Neural crest cell (in vitro differentiated cells): ENCODE results near the gene DAPK2. TPM values are rescaled to one million over a fixed set of nuclear protein-coding genes. Genes with fewer than 3 reads are reported as not detected.
A peak's percentile ranks its signal among the peaks of the same experiment; 100 is the strongest.
"Not testable (repeated sequence)": the region's sequence is repeated elsewhere in the genome, so short reads cannot be mapped to it uniquely, and the experiment has no call there.

Experiments used
- DNase-seq: peaks from one replicate; pipeline ENCODE4 v3.0.0; 2021; ENCODE audit warnings: low read depth, mixed read lengths, low spot score
- H3K27ac Mint-ChIP-seq: one replicate; pipeline ENCODE4 v1.8.0; 2021; ENCODE audit warnings: mild to moderate bottlenecking, mixed read lengths; ENCODE audit not compliant: unreplicated experiment
- H3K27me3 Mint-ChIP-seq: 2 replicates; pipeline ENCODE4 v1.8.0; 2021; ENCODE audit warnings: low read depth, mild to moderate bottlenecking, mixed read lengths
- H3K36me3 Mint-ChIP-seq: 2 replicates; pipeline ENCODE4 v1.8.0; 2021; ENCODE audit warnings: low read depth, mild to moderate bottlenecking, mixed read lengths
- H3K4me1 Mint-ChIP-seq: 2 replicates; pipeline ENCODE4 v1.8.0; 2021; ENCODE audit warnings: mixed read lengths
- H3K4me3 Mint-ChIP-seq: one replicate; pipeline ENCODE4 v1.8.0; 2021; ENCODE audit warnings: mild to moderate bottlenecking, mixed read lengths
- H3K9me3 Mint-ChIP-seq: 2 replicates; pipeline ENCODE4 v1.8.0; 2021; ENCODE audit warnings: mixed read lengths
- total RNA-seq: library from RNA; stranded (reverse); gene quantifications from 2 replicates; pipeline ENCODE4 v1.2.1, GENCODE V29; 2021
- TF ChIP-seq, protein P1 (sequence below): fragments of 200-600 bp; sonication (generic); conservative IDR thresholded peaks from 2 replicates; pipeline ENCODE4 v1.5.0; 2021; ENCODE audit warnings: antibody characterized with exemption, mild to moderate bottlenecking

Gene DAPK2
- total RNA-seq, 1 donor from 2014 or later, result 8.5 TPM

DNA sequence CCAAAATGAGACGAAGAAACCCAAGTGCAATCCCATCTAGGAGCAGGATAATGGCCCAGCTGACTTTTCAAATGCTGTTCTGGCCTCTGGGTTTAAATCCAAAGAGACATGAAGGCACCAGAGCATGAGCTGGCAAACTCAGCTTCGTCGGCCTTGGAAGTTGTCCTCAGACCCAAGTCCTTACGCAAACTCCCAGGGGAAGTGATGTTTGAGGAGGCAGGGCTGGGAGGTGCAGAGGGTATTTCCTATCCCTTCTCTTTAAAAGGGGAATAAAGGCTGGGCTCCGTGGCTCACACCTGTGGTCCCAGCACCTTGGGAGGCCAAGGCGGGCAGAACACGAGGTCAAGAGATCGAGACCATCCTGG, 143.6 kb downstream of the DAPK2 start:
- TF ChIP-seq, protein P1, sequence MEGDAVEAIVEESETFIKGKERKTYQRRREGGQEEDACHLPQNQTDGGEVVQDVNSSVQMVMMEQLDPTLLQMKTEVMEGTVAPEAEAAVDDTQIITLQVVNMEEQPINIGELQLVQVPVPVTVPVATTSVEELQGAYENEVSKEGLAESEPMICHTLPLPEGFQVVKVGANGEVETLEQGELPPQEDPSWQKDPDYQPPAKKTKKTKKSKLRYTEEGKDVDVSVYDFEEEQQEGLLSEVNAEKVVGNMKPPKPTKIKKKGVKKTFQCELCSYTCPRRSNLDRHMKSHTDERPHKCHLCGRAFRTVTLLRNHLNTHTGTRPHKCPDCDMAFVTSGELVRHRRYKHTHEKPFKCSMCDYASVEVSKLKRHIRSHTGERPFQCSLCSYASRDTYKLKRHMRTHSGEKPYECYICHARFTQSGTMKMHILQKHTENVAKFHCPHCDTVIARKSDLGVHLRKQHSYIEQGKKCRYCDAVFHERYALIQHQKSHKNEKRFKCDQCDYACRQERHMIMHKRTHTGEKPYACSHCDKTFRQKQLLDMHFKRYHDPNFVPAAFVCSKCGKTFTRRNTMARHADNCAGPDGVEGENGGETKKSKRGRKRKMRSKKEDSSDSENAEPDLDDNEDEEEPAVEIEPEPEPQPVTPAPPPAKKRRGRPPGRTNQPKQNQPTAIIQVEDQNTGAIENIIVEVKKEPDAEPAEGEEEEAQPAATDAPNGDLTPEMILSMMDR, result no peak
- H3K27me3 Mint-ChIP-seq, result no peaks in the 10 kb centered on the region
- H3K27ac Mint-ChIP-seq, result no peak overlapping the region
- H3K36me3 Mint-ChIP-seq, result no peaks in the 10 kb centered on the region
- DNase-seq, result no peak
- H3K9me3 Mint-ChIP-seq, result no peaks in the 10 kb centered on the region
- no peak overlapping the region for H3K4me3 Mint-ChIP-seq
- peaks cover 16% of the 10 kb centered on the region for H3K4me1 Mint-ChIP-seq

DNA sequence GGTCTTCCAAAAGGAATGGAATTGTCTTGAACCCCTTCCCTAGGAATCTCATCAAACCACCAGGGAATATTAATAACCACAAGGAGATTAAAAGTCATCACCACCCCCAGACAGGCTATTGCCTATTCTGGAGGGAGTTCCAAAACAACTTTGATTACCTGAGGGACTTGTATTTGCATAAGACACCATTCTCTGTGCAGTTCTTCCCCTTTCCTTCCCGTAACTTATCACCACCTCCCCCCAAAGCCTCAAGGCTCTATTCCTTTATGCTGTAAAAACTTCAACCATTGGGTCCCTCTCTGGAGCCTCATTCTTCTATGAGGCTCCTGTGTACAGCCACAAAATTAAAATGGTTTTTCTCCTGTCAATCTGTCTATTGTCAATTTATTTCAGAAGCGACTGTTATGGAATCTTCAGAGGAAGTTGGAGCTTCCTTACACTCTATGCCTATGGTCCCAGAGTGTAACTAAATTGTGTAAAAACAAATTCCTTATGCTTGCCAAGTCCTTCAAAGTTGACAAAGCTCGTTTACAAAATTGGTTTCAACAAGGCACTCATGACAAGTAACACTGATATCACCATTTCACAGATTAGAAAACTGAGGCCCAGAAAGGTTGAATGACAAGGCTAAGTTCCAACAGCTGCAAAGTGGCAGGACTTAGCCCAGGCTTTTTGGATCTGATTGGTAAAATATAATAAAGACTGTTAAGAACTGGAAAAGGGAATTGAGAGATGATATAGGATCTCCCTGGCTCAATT, 144.2 kb downstream of the DAPK2 start:
- no peaks in the 10 kb centered on the region for H3K36me3 Mint-ChIP-seq
- no peak for DNase-seq
- no peak overlapping the region for H3K4me3 Mint-ChIP-seq
- TF ChIP-seq, protein P1, result no peak
- H3K27ac Mint-ChIP-seq, result no peak overlapping the region
- no peaks in the 10 kb centered on the region for H3K9me3 Mint-ChIP-seq
- H3K4me1 Mint-ChIP-seq, result peaks cover 22% of the 10 kb centered on the region
- no peaks in the 10 kb centered on the region for H3K27me3 Mint-ChIP-seq

DNA sequence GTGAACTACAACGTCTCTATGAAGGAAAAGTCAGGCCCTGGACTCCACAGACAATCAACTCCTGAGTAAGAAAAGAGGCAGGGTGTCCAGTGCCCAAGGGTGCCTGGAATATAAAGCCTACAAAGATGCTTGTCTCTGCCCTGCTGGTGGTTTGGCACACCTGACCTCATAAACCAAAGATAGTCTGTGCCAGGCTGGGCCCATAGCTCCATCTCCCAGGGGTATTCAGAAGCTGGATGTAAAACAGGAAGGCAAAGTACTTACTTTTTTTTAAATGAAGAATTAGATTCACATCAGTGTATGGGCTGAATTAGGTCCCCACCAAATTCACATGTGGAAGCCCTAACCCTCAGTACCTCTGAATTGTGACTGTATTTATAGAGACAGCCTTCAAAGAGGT, 146.0 kb downstream of the DAPK2 start:
- Mint-ChIP-seq H3K4me1 (peaks cover 35% of the 10 kb centered on the region), H3K4me3 (no peak overlapping the region)

DNA sequence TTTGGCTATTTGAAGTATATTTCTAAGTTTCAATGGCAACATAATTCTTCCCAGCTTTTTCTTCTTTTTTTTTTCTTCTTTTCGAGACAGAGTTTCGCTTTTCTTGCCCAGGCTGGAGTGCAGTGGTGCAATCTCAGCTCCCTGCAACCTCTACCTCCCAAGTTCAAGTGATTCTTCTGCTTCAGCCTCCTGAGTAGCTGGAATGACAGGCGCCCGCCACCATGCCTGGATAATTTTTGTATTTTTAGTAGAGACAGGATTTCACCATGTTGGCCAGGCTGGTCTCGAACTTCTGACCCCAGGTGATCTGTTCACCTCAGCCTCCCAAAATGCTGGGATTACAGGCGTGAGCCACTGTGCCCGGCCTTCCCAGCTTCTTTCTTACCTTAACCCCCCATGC, 146.7 kb downstream of the DAPK2 start:
- DNase-seq, H3K27me3 Mint-ChIP-seq, H3K9me3 Mint-ChIP-seq, H3K4me3 Mint-ChIP-seq, H3K36me3 Mint-ChIP-seq: not testable (repeated sequence)
- H3K27ac Mint-ChIP-seq, result peak overlapping the region; percentile 22
- H3K4me1 Mint-ChIP-seq, result peaks cover 32% of the 10 kb centered on the region

More for the DNA sequence above, 146.0 kb downstream of the DAPK2 start:
- peak overlapping the region; percentile 22 for H3K27ac Mint-ChIP-seq
- no peak for DNase-seq
- H3K27me3 Mint-ChIP-seq, result no peaks in the 10 kb centered on the region
- TF ChIP-seq, protein P1, result no peak
- no peaks in the 10 kb centered on the region for H3K36me3 Mint-ChIP-seq
- H3K9me3 Mint-ChIP-seq, result no peaks in the 10 kb centered on the region

DNA sequence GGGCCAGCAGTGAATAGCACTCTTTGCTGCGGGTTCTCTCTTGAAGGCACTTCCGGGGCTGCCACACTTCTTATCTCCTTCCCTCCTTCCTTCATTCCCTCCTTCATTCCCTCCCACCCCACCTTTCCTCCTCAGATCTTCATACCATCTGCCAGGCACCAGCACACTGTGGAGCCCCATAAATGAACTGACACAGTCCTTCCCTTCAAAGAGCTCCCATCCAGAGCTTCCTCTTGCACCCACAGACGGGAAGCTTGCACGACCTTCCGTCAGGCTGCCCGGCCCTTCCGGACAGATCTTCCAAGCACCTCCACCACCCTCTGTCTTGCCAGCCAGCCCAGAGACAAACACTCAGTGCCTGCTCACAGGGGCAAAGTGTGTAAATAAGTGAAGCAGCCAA, 147.1 kb downstream of the DAPK2 start:
- Mint-ChIP-seq H3K9me3 (no peaks in the 10 kb centered on the region), H3K27ac (peak overlapping the region; percentile 78), H3K27me3 (no peaks in the 10 kb centered on the region), H3K4me1 (peaks cover 29% of the 10 kb centered on the region), H3K36me3 (no peaks in the 10 kb centered on the region), H3K4me3 (no peak overlapping the region)
- DNase-seq, result no peak
- TF ChIP-seq, protein P1, result no peak

DNA sequence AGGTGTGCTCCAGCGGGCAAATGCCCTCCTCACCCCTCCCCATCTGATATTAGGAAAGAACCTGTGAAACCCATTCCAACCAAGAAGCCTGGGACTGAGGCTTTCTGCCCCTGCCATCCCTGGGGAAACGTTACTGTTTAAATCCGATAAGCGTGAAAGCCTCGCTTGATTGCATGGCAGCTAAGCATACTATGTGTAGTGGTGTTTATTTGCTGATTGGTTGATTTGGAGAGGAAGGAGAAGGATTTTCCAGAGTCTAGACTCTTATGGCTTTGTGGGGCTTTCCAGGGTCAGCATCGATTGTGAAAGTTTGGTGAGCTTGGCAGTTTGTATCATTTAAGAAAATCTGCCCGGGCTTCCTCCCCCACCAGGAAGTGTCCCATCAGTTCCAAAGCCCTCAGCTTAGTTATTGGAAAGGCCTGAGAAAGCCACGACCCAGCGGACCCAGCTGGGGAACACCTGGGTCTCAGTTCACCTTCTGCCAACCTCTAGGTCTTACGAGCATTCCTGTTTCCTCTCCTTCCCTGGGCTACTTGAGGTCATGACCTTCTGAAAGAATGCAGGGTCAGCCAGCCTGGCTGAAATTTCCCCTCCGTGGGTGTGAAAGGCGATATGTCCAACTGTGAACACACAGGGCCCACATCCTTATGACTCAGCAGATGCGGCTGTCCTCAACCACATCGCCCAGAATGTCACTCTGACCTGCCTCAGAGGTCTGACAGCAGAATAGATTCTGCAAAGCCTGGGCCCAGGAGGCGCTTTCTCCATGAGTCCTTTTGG, 149.8 kb downstream of the DAPK2 start:
- Mint-ChIP-seq H3K4me3 (no peak overlapping the region), H3K36me3 (no peaks in the 10 kb centered on the region), H3K9me3 (no peaks in the 10 kb centered on the region), H3K27me3 (no peaks in the 10 kb centered on the region), H3K27ac (peak overlapping the region; percentile 94), H3K4me1 (peaks cover 23% of the 10 kb centered on the region)
- TF ChIP-seq, protein P1, result no peak
- DNase-seq, result no peak
